Subcutaneous adipose tissue (tissue), 4 donors: ENCODE results near the gene FMN1. TPM values are rescaled to one million over a fixed set of nuclear protein-coding genes. Genes with fewer than 3 reads are reported as not detected.

Experiments
- total RNA-seq, 4 donors: library from RNA; depleted of rRNA; stranded (reverse); fragments of >200 nt; gene quantifications; one replicate each; pipeline ENCODE4 v1.1.0, GENCODE V29; 2016
- TF ChIP-seq, protein P1 (sequence below): fragments of 450-650 bp; IDR thresholded peaks from one replicate; pipeline ENCODE4 v1.5.1; 2016; ENCODE audit warnings: low read depth, mild to moderate bottlenecking, control low read depth, antibody characterized with exemption, moderate library complexity

Gene FMN1
- total RNA-seq, 4 donors from 2014 or later: 15.6 to 76.7 (median 53.9) TPM

DNA sequence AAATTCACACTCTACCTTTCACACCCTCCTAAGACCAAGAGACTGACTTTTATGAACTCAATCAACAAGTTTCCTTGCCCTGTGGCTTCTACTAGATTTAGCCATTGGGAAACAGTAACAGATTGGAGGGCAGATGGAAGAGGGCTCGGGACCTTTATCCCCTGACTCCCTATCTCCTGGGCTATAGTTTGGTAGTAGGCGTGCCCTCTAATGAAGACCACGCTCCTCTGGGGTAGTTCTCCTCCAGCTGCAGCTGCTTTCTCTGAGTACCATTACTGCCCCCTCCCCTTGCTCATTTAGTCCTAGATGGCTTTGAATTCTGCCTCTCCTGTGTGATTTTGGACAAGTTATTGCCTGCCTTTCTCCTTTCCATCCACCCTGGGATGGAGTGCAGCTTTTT is 33.3 kb downstream of the FMN1 start:
- TF ChIP-seq, protein P1, sequence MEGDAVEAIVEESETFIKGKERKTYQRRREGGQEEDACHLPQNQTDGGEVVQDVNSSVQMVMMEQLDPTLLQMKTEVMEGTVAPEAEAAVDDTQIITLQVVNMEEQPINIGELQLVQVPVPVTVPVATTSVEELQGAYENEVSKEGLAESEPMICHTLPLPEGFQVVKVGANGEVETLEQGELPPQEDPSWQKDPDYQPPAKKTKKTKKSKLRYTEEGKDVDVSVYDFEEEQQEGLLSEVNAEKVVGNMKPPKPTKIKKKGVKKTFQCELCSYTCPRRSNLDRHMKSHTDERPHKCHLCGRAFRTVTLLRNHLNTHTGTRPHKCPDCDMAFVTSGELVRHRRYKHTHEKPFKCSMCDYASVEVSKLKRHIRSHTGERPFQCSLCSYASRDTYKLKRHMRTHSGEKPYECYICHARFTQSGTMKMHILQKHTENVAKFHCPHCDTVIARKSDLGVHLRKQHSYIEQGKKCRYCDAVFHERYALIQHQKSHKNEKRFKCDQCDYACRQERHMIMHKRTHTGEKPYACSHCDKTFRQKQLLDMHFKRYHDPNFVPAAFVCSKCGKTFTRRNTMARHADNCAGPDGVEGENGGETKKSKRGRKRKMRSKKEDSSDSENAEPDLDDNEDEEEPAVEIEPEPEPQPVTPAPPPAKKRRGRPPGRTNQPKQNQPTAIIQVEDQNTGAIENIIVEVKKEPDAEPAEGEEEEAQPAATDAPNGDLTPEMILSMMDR: no peak

GRCh38 chr15:33160581-33161165 is 33.8 kb downstream of the FMN1 start:
- TF ChIP-seq, protein P1: no peak

DNA sequence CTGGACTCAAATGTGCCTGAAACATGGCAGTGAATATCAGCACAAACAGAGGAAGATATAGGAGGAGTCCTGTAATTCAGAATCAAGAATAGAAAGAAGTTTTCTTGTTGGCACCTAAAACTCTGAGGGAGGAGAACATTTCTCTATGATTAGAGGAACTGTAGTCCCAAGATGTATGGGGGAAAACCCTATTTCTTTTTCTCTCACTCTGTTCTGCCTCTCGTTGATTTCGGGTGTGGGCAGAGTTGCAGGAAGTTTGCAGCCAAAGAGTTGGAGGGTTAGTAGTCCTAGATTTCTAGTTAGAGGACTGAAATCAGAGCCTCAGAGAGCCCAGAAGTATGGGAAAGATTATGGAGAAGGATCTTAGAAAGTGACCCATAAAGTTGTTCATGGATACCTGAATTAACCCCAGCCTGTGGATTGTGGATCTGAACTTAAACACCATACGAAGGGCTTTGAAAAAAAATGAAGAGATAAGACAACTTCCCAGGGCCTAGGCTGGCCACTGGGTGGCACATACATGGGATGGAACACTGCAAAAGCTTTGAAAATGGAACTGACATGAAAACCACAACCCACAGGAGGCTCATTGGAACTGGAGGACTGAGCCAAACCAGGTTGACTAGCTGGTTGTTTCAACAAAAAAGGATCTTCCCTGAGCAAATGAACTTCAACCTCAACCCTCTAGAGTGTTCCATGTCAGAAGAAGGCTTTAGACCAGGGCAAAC is 34.6 kb downstream of the FMN1 start:
- TF ChIP-seq, protein P1: no peak

- TF ChIP-seq, protein P1: no peak
These were observed 36.1 kb downstream of the FMN1 start for GRCh38 chr15:33158366-33158765.

GRCh38 chr15:33157371-33158037 is 37.0 kb downstream of the FMN1 start:
- TF ChIP-seq, protein P1: no peak

GRCh38 chr15:33155691-33156420 is 38.7 kb downstream of the FMN1 start:
- TF ChIP-seq, protein P1: no peak
